ENCODE data around the gene ELOVL6.

The ELOVL6 gene

DNA sequence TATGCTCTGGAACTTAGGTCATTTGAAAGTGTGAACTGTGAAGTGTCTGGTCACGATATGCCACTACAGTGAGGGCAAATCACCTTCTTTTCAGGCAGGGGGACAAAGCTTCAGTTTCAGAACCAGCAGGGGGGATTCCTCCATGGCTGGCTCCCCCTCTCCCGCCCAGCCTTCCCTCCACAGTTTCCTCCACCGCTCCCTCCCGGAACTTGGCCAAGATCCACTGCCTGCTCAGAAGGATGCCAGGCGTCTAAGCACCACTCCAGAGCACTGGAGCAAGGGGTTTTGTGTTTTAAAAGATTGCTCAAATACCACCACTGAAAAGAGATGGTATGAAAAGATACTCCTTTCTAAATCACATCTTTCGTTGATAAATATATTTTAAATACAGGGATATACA is 126.9 kb downstream of the ELOVL6 start:
- H3K4me3 ChIP-seq (ENCODE audit: low read length): no peak overlapping the region
- H3K9me3 ChIP-seq (replicated peaks; ENCODE audit: low read length): no peaks in the 10 kb centered on the region
- H3K9ac ChIP-seq (ENCODE audit: low read depth, low read length): no peak overlapping the region
- no peaks in the 10 kb centered on the region for H3K27me3 ChIP-seq (ENCODE audit: control insufficient read depth, insufficient read depth, low read length)
- H3K4me1 ChIP-seq (ENCODE audit: control insufficient read depth, insufficient read depth, low read length): no peaks in the 10 kb centered on the region
- no peaks in the 10 kb centered on the region for H3K36me3 ChIP-seq (ENCODE audit: insufficient read depth, low read length)
- no peak overlapping the region for H3K4me2 ChIP-seq (ENCODE audit: low read length)

DNA sequence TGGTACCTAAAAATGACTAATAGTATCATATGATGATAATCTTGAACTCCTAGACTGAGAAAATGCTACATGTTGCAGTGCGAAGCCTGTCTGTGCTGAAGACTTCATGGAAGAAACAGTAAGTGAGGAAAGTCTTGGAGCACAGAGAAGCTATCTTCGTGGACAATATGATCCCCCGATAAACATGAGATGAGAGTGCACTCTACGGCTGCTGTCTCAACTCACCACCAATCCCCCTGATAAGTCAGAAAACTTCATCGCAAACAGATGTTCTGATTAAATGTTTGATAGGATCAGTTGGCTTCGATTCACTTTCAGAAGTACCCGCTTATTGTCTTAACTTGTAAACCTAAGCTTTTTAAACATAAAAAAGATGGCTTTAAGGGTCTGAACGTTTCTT is 130.2 kb downstream of the ELOVL6 start:
- H3K9me3 ChIP-seq (replicated peaks; ENCODE audit: low read length): no peaks in the 10 kb centered on the region
- no peaks in the 10 kb centered on the region for H3K36me3 ChIP-seq (ENCODE audit: insufficient read depth, low read length)
- H3K27me3 ChIP-seq (ENCODE audit: control insufficient read depth, insufficient read depth, low read length): no peaks in the 10 kb centered on the region
- no peak overlapping the region for H3K9ac ChIP-seq (ENCODE audit: low read depth, low read length)
- no peak overlapping the region for H3K4me3 ChIP-seq (ENCODE audit: low read length)
- no peak overlapping the region for H3K4me2 ChIP-seq (ENCODE audit: low read length)
- no peaks in the 10 kb centered on the region for H3K4me1 ChIP-seq (ENCODE audit: control insufficient read depth, insufficient read depth, low read length)

DNA sequence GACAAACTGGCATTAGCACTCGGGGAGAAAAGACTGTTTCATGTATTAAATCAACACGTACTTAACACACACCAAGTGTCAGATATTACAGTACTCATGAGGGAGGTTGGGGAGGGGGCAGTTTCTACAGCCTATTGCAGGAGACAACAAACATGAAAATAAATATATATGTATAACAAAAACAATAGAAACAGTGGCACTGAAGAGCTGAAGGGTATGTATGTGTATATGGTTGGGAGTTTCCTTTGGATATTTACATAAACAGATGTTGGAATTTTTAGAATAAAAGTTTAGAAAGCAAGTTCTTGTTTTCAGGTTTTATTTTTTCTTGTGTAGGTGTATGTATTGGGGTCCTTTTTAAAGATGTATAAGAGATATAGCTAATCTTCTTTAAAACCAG is 133.5 kb downstream of the ELOVL6 start:
- H3K36me3 ChIP-seq (ENCODE audit: insufficient read depth, low read length): no peaks in the 10 kb centered on the region

DNA sequence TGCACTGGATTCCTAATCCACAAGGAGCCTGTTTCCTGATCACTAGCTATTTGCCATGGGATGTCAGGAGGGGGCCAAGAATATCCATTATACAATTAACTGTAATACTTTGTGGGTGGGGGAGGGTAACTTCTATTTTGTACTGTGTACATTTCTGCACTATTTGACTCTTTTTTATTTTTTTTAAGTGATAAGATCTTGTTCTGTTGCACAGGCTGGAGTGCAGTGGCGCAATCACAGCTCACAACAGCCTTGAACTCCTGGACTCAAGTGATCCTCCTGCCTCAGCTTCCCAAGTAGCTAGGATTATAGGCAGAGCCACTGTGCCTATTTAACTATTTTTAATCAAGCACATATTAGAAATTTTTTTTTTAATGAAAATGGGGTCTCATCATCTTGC is 134.1 kb downstream of the ELOVL6 start:
- Histone ChIP-seq H3K9me3 (replicated peaks; ENCODE audit: low read length) (no peaks in the 10 kb centered on the region), H3K4me2 (ENCODE audit: low read length) (no peak overlapping the region), H3K9ac (ENCODE audit: low read depth, low read length) (no peak overlapping the region), H3K4me1 (ENCODE audit: control insufficient read depth, insufficient read depth, low read length) (peaks cover 14% of the 10 kb centered on the region), H3K4me3 (ENCODE audit: low read length) (no peak overlapping the region), H3K27me3 (ENCODE audit: control insufficient read depth, insufficient read depth, low read length) (no peaks in the 10 kb centered on the region), H3K36me3 (ENCODE audit: insufficient read depth, low read length) (no peaks in the 10 kb centered on the region)

More for the DNA sequence above, 133.5 kb downstream of the ELOVL6 start:
- no peaks in the 10 kb centered on the region for H3K27me3 ChIP-seq (ENCODE audit: control insufficient read depth, insufficient read depth, low read length)
- H3K4me2 ChIP-seq (ENCODE audit: low read length): no peak overlapping the region
- no peak overlapping the region for H3K9ac ChIP-seq (ENCODE audit: low read depth, low read length)
- H3K9me3 ChIP-seq (replicated peaks; ENCODE audit: low read length): no peaks in the 10 kb centered on the region
- H3K4me3 ChIP-seq (ENCODE audit: low read length): no peak overlapping the region
- peaks cover 7% of the 10 kb centered on the region for H3K4me1 ChIP-seq (ENCODE audit: control insufficient read depth, insufficient read depth, low read length)

DNA sequence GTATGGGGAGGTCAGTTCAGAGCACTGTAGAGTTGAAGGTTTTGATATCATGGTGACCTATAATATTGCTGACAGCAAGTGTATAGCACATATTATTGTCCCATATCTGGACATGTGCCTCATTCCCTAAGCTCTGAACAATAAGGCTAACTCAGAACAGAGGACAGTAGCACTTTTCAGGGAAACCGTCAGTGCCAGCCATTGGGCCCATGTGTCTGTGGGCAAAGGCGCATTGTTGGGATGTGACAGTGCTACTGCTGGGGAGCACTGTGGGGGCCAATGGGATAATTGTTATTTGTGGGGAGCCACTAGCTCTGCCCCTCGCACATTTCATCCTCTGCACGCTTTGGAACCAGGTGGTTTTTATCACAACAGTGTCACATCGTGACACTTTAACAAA is 136.2 kb downstream of the ELOVL6 start:
- H3K9me3 ChIP-seq (replicated peaks; ENCODE audit: low read length): no peaks in the 10 kb centered on the region
- no peaks in the 10 kb centered on the region for H3K27me3 ChIP-seq (ENCODE audit: control insufficient read depth, insufficient read depth, low read length)
- no peak overlapping the region for H3K9ac ChIP-seq (ENCODE audit: low read depth, low read length)
- no peaks in the 10 kb centered on the region for H3K36me3 ChIP-seq (ENCODE audit: insufficient read depth, low read length)
- H3K4me3 ChIP-seq (ENCODE audit: low read length): no peak overlapping the region
- no peak overlapping the region for H3K4me2 ChIP-seq (ENCODE audit: low read length)
- peaks cover 22% of the 10 kb centered on the region for H3K4me1 ChIP-seq (ENCODE audit: control insufficient read depth, insufficient read depth, low read length)

DNA sequence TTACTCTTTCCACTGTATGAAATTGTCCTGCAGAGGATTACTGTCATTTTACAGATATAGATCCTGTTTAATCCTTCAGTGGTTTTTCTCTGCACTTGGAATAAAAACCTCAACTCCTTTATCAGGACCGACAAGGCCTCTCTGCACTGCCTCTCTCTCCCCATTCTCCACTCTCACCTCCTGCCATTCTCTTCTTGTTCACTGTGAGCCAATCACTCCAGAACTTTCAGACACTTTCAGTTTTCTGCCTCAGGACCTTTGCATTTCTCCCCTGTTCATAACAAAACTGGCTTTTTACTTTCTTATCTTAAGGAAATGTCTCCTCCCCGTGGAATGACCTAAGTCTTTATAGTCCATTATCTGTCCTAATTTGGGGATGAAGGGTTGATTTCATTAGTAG is 137.3 kb downstream of the ELOVL6 start:
- Histone ChIP-seq H3K9ac (ENCODE audit: low read depth, low read length) (no peak overlapping the region), H3K4me2 (ENCODE audit: low read length) (no peak overlapping the region), H3K4me3 (ENCODE audit: low read length) (no peak overlapping the region), H3K36me3 (ENCODE audit: insufficient read depth, low read length) (no peaks in the 10 kb centered on the region), H3K9me3 (replicated peaks; ENCODE audit: low read length) (no peaks in the 10 kb centered on the region), H3K27me3 (ENCODE audit: control insufficient read depth, insufficient read depth, low read length) (no peaks in the 10 kb centered on the region), H3K4me1 (ENCODE audit: control insufficient read depth, insufficient read depth, low read length) (peaks cover 22% of the 10 kb centered on the region)

DNA sequence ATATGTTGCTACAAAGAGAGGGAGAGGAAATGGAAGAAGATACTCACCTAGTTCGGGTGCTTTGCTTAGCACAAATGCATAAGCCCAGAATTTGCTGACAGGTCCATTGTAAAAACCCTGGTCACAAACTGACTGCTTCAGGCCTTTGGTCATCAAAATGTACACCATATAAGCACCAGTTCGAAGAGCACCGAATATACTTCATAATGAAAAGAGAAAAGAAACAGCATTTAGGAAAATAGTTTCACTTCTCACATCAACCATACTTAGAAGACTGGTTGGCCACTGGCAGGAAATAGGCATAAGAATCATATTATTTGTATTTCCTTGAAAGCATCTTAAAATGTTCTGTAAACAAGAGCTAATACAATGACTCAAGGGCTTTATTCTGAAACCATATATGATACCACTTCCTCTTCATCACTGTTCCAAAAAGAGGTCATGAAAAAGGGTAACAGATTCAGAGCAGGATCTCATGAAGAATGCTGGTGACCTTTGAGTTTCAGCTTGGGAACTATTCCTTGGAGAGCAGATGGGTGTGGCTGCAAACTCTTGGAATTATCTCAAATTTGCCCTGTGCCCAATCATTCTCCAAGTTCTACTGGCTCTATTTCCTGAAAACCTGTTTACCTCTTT is 138.7 kb downstream of the ELOVL6 start:
- Histone ChIP-seq H3K9ac (ENCODE audit: low read depth, low read length) (no peak overlapping the region), H3K4me3 (ENCODE audit: low read length) (peak overlapping the region; percentile 11), H3K4me2 (ENCODE audit: low read length) (peak overlapping the region; percentile 63)

DNA sequence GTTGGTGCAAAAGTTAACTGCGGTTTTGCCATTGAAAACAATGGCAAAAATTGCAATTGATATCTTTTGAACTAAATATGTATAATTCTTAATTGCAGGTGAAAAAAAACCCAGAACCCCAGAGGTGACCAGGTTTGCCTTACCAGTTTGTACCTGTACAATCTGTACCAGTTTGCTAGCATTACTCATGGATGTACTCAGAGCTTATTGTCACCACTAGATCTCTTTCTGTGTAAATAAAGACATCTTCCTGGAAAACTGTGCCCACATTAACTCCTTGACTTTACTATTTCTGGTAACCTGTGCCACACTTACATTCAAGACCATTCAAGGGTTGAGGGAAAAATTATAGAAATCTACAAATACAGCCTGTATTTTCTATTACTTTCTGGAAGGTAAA is 139.7 kb downstream of the ELOVL6 start:
- Histone ChIP-seq H3K9me3 (replicated peaks; ENCODE audit: low read length) (no peaks in the 10 kb centered on the region), H3K4me2 (ENCODE audit: low read length) (no peak overlapping the region), H3K4me1 (ENCODE audit: control insufficient read depth, insufficient read depth, low read length) (peaks cover 28% of the 10 kb centered on the region), H3K36me3 (ENCODE audit: insufficient read depth, low read length) (no peaks in the 10 kb centered on the region), H3K9ac (ENCODE audit: low read depth, low read length) (no peak overlapping the region), H3K27me3 (ENCODE audit: control insufficient read depth, insufficient read depth, low read length) (no peaks in the 10 kb centered on the region), H3K4me3 (ENCODE audit: low read length) (no peak overlapping the region)

More for the DNA sequence above, 138.7 kb downstream of the ELOVL6 start:
- Histone ChIP-seq H3K4me1 (ENCODE audit: control insufficient read depth, insufficient read depth, low read length) (peaks cover 28% of the 10 kb centered on the region), H3K27me3 (ENCODE audit: control insufficient read depth, insufficient read depth, low read length) (no peaks in the 10 kb centered on the region), H3K9me3 (replicated peaks; ENCODE audit: low read length) (no peaks in the 10 kb centered on the region), H3K36me3 (ENCODE audit: insufficient read depth, low read length) (no peaks in the 10 kb centered on the region)

DNA sequence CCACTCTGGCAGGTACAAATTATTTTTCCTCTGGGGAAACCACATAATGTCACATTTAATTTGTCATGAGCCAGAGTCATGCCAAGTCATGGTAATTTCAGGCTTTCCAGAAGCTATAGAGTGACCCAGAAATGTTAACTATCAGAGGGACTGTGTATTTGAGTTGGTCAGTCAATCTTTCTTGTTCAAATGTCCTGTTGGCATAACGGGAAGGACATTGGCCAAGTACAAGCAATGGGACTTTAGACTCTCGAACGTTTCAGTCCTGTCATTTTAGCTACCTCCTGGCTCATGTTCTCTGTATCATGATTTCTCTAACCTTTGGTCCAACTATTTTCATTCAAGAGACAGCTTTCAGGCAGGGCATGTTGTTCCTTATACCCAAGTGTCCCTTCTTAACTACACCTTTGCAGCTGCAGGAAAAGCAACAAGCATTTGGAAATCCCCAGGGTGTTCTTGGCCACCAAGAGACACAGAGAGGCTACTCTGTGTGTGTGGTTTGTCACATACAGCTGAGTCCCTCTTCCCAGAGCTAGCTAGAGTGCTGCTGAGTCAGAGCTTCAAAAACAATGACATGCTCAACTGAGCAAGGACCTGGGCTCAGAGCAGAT is 143.2 kb downstream of the ELOVL6 start:
- Histone ChIP-seq H3K9ac (ENCODE audit: low read depth, low read length) (no peak overlapping the region), H3K27me3 (ENCODE audit: control insufficient read depth, insufficient read depth, low read length) (no peaks in the 10 kb centered on the region), H3K4me3 (ENCODE audit: low read length) (no peak overlapping the region), H3K9me3 (replicated peaks; ENCODE audit: low read length) (no peaks in the 10 kb centered on the region), H3K36me3 (ENCODE audit: insufficient read depth, low read length) (no peaks in the 10 kb centered on the region), H3K4me1 (ENCODE audit: control insufficient read depth, insufficient read depth, low read length) (peaks cover 24% of the 10 kb centered on the region), H3K4me2 (ENCODE audit: low read length) (no peak overlapping the region)

DNA sequence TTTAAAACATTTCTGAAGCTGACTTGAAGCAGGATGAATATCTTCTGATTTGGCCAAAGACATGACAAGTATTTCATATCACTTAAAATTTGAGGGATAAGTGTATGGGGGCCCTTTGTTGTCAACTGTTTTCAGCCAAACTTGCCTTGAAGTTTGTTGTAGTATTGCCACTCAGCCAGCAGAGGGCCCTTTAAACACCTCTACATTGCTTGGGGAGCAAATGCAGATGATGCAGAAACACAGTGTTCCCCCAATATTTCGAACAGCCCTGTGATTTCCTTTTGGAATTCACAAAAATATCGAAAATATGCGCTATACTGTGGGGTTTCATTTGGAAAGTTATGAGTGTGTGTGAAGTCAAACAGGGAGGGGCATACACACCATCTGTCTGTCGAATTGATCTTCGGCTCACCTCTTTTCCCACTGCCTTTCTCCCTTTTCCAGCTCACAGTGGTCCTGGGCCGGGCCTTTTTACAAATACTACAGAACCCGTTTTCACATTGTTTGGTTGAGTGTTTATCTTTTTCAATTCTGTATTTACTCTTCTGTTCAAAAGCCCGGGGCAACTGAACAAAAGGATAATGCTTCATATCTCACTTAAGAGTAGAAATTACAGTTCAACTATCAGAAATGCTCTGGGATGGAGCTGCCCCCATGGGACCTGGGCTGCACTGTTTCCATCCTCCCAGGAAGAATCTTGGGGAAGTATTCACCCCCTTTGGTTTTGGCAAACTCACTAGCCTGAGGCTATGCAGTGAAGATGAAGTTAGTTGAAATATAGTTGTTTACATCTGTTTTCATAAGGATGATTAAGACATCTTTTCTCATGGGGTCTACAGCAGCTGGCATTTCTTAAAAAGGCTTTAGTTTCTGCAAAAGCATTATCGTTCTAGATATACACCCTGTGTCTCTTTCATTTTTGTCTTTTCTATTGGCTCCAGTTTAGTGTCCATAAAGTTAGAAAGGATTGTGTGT is 148.2 kb downstream of the ELOVL6 start:
- H3K4me3 ChIP-seq (ENCODE audit: low read length): no peak overlapping the region
- H3K27me3 ChIP-seq (ENCODE audit: control insufficient read depth, insufficient read depth, low read length): no peaks in the 10 kb centered on the region
- H3K4me1 ChIP-seq (ENCODE audit: control insufficient read depth, insufficient read depth, low read length): no peaks in the 10 kb centered on the region
- no peak overlapping the region for H3K9ac ChIP-seq (ENCODE audit: low read depth, low read length)
- H3K9me3 ChIP-seq (replicated peaks; ENCODE audit: low read length): no peaks in the 10 kb centered on the region
- no peaks in the 10 kb centered on the region for H3K36me3 ChIP-seq (ENCODE audit: insufficient read depth, low read length)
- H3K4me2 ChIP-seq (ENCODE audit: low read length): no peak overlapping the region

DNA sequence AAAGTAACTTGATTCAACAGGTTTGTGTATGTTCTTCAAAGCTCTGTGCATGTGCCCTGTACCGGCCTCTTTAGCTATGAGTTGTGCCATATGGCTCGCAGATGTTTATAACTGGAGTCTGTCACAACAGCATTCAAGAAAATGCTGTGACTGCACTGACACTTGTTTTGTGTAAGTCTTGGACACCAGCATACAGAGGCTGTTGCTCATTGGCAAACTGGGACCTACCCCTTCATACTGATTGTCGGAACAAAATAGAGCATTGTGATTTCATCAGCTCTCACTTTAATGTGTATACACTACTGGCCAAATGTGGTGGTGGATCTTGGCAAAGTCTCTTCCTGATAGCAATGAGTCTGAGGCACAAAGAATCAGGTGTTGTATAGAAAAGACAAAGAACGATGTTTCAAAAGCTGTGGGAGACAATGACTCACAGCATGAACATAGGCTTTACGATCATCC is 151.8 kb downstream of the ELOVL6 start:
- H3K4me3 ChIP-seq (ENCODE audit: low read length): no peak overlapping the region
- H3K27me3 ChIP-seq (ENCODE audit: control insufficient read depth, insufficient read depth, low read length): no peaks in the 10 kb centered on the region
- no peaks in the 10 kb centered on the region for H3K4me1 ChIP-seq (ENCODE audit: control insufficient read depth, insufficient read depth, low read length)
- no peak overlapping the region for H3K9ac ChIP-seq (ENCODE audit: low read depth, low read length)
- no peaks in the 10 kb centered on the region for H3K36me3 ChIP-seq (ENCODE audit: insufficient read depth, low read length)
- no peak overlapping the region for H3K4me2 ChIP-seq (ENCODE audit: low read length)
- no peaks in the 10 kb centered on the region for H3K9me3 ChIP-seq (replicated peaks; ENCODE audit: low read length)

Data from skeletal muscle satellite cell (primary cell).